HepG2 (cell line): Measurements from ENCODE around the gene STK11. TPM values are rescaled to one million over a fixed set of nuclear protein-coding genes. Genes with fewer than 3 reads are reported as not detected.
A peak's percentile ranks its signal among the peaks of the same experiment; 100 is the strongest.

Experiments used
- AGO2 ChIP-seq: fragments of 200-400 bp; formaldehyde crosslinking; optimal IDR thresholded peaks from 2 replicates; pipeline ENCODE3; 2017; ENCODE audit warnings: mild to moderate bottlenecking, low read depth, low read length, moderate library complexity
- ASH2L ChIP-seq: fragments of 300-600, 200-600 bp; sonication (generic); IDR thresholded peaks from 2 replicates; pipeline ENCODE4 v1.7.0; 2017; ENCODE audit warnings: low read depth, mild to moderate bottlenecking, moderate library complexity, mixed read lengths, low read length; ENCODE audit not compliant: insufficient read length
- IKZF4 ChIP-seq: sonication (generic); formaldehyde crosslinking; IDR thresholded peaks from 2 replicates; pipeline ENCODE4 v1.5.1; 2020; ENCODE audit warnings: borderline replicate concordance, mild to moderate bottlenecking, low read depth, missing genetic modification reagents; ENCODE audit errors: not compliant biosample characterization
- MAF1 ChIP-seq: sonication (generic); formaldehyde crosslinking; IDR thresholded peaks from 2 replicates; pipeline ENCODE4 v1.5.0; 2020; ENCODE audit warnings: missing genetic modification reagents, borderline replicate concordance
- NR1H2 ChIP-seq: sonication (generic); formaldehyde crosslinking; IDR thresholded peaks from 2 replicates; pipeline ENCODE4 v1.8.1; 2022; ENCODE audit warnings: low read depth, missing genetic modification reagents, borderline replicate concordance
- PAWR ChIP-seq: sonication (generic); formaldehyde crosslinking; IDR thresholded peaks from 2 replicates; pipeline ENCODE4 v1.4.0; 2020; ENCODE audit warnings: missing genetic modification reagents, mild to moderate bottlenecking, borderline replicate concordance
- PITX1 ChIP-seq: sonication (generic); formaldehyde crosslinking; IDR thresholded peaks from 2 replicates; pipeline ENCODE4 v1.5.1; 2020; ENCODE audit warnings: mild to moderate bottlenecking, missing genetic modification reagents
- PRPF4 ChIP-seq: fragments of 200-400 bp; formaldehyde crosslinking; IDR thresholded peaks from 2 replicates; pipeline ENCODE4 v1.6.1; 2016; ENCODE audit warnings: low read length, low read depth; ENCODE audit not compliant: poor library complexity, severe bottlenecking
- REXO4 ChIP-seq: sonication (generic); formaldehyde crosslinking; IDR thresholded peaks from 2 replicates; pipeline ENCODE4 v1.8.0; 2022; ENCODE audit warnings: missing genetic modification reagents, mild to moderate bottlenecking, borderline replicate concordance
- RFXANK ChIP-seq: IDR thresholded peaks from 2 replicates; pipeline ENCODE4 v1.6.1; 2016
- RXRB ChIP-seq: IDR thresholded peaks from 2 replicates; pipeline ENCODE4 v1.6.1; 2016; ENCODE audit warnings: borderline replicate concordance, missing genetic modification reagents, missing compliant biosample characterization
- SPEN ChIP-seq: sonication (generic); formaldehyde crosslinking; IDR thresholded peaks from 2 replicates; pipeline ENCODE4 v1.5.1; 2020; ENCODE audit warnings: low read depth, mild to moderate bottlenecking, missing genetic modification reagents
- SRSF4 ChIP-seq: fragments of 200-400 bp; formaldehyde crosslinking; IDR thresholded peaks from one replicate; pipeline ENCODE4 v1.6.1; 2018; ENCODE audit warnings: mild to moderate bottlenecking, low read depth, low read length, moderate library complexity; ENCODE audit not compliant: poor library complexity, severe bottlenecking
- SRY ChIP-seq: sonication (generic); formaldehyde crosslinking; IDR thresholded peaks from 2 replicates; pipeline ENCODE4 v1.8.0; 2022; ENCODE audit warnings: mild to moderate bottlenecking, missing genetic modification reagents
- XRCC5 ChIP-seq: fragments of 200-400 bp; formaldehyde crosslinking; optimal IDR thresholded peaks from 2 replicates; pipeline ENCODE3; 2017; ENCODE audit warnings: mild to moderate bottlenecking, low read length
- ZBTB1 ChIP-seq: sonication (generic); formaldehyde crosslinking; IDR thresholded peaks from 2 replicates; pipeline ENCODE4 v1.4.0; 2020; ENCODE audit warnings: missing genetic modification reagents, borderline replicate concordance
- ZBTB7B ChIP-seq: sonication (generic); formaldehyde crosslinking; IDR thresholded peaks from 2 replicates; pipeline ENCODE4 v1.4.0; 2020; ENCODE audit warnings: missing genetic modification reagents
- ZNF253 ChIP-seq: sonication (generic); formaldehyde crosslinking; IDR thresholded peaks from 2 replicates; pipeline ENCODE4 v1.8.0; 2022; ENCODE audit warnings: mild to moderate bottlenecking, missing genetic modification reagents, borderline replicate concordance
- ZNF572 ChIP-seq: sonication (generic); formaldehyde crosslinking; IDR thresholded peaks from 2 replicates; pipeline ENCODE4 v1.5.1; 2020; ENCODE audit warnings: mild to moderate bottlenecking, missing genetic modification reagents
- ZNF674 ChIP-seq: sonication (generic); formaldehyde crosslinking; IDR thresholded peaks from 2 replicates; pipeline ENCODE4 v1.5.0; 2020; ENCODE audit warnings: low read depth, mild to moderate bottlenecking, missing genetic modification reagents
- ZNF746 ChIP-seq: sonication (generic); formaldehyde crosslinking; IDR thresholded peaks from 2 replicates; pipeline ENCODE4 v1.8.0; 2022; ENCODE audit warnings: mild to moderate bottlenecking, missing genetic modification reagents
- ZNF790 ChIP-seq: sonication (generic); formaldehyde crosslinking; IDR thresholded peaks from 2 replicates; pipeline ENCODE4 v1.8.0; 2022; ENCODE audit warnings: missing genetic modification reagents, mild to moderate bottlenecking, borderline replicate concordance
- ZSCAN21 ChIP-seq: sonication (generic); formaldehyde crosslinking; IDR thresholded peaks from 2 replicates; pipeline ENCODE4 v1.8.0; 2022; ENCODE audit warnings: mild to moderate bottlenecking, missing genetic modification reagents, moderate library complexity, borderline replicate concordance
- polyA plus RNA-seq, 8 experiments: library from polyadenylated mRNA; depleted of rRNA in 3 of 8; stranded (reverse) in 7 of 8; unstranded in 1 of 8; fragments of >200 nt; fragmentation: Illumina TruSeq in 4 of 8; extraction: Trizol in 4 of 8; gene quantifications; 2 replicates each; pipeline versions ENCODE4 v1.2.1 to v1.2.3, GENCODE V29; 2011 to 2016; ENCODE audit warnings: low read depth in 4 of 8, missing spikeins in 1 of 8, mixed read lengths in 1 of 8; ENCODE audit not compliant: insufficient read depth in 1 of 8
- total RNA-seq, 5 experiments: library from RNA; depleted of rRNA; stranded (reverse); fragments of >200 nt; fragmentation: Illumina TruSeq; extraction: Trizol; gene quantifications; 2 replicates each; pipeline ENCODE4 v1.2.3, GENCODE V29; 2016; ENCODE audit warnings: low read depth in 1 of 5
- TF ChIP-seq, protein P1 (sequence below): IDR thresholded peaks from 2 replicates; pipeline ENCODE4 v1.6.1; 2016; ENCODE audit warnings: missing genetic modification reagents, missing compliant biosample characterization
- TF ChIP-seq, protein P2 (sequence below): IDR thresholded peaks from 2 replicates; pipeline ENCODE4 v1.6.1; 2016; ENCODE audit warnings: low read depth, borderline replicate concordance
- TF ChIP-seq, protein P3 (sequence below): sonication (generic); formaldehyde crosslinking; IDR thresholded peaks from 2 replicates; pipeline ENCODE4 v1.5.0; 2020; ENCODE audit warnings: missing genetic modification reagents
- TF ChIP-seq, protein P4 (sequence below): sonication (generic); formaldehyde crosslinking; IDR thresholded peaks from 2 replicates; pipeline ENCODE4 v1.4.0; 2020; ENCODE audit warnings: missing genetic modification reagents

Gene STK11
- total and polyA plus RNA-seq, 2 of the 13 experiments (the other 11 are each of a cell fraction or from before 2014, with no cell fraction given): 27.5 to 43.6 TPM

DNA sequence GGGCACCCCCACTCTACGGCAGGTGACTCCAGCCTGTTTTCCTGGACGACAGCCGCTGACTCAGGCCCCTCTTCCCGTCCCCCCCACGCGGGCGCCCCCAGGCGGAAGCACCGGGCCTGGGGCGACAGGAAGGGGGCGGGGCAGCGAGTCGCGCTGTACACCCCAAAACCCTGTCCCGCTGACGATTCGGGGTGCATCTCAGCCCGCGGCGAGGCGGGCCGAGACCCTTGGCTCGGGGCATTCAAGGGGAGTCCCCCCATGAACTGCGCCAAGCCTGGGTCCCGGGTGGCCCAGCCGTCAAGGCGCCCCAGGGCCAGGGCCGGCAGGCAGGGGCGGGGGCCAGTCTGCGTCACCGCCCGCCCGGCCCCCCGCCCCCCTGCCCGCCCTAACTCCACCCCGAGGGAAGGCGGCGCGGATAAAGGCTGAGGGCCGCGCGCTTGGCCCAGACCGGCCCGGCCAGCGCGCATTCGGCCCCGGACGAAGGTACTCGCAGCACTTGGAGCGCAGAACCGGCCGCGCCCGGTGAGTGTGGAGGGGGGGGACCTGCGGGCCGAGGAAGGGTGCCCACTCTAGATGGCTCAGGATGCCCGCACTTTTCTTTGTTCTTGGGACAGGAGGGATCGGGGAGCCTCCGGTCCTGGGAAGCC is 42.7 kb downstream of the STK11 start, which contains the start of gene MIDN (continued):
- no peak for TF ChIP-seq PITX1 (CRISPR knock-in tag)
- TF ChIP-seq RXRB (CRISPR knock-in tag): 0 out of 2 replicates have a peak, but pooled peaks have one; percentile 21
- TF ChIP-seq ZNF790 (CRISPR knock-in tag): 0 out of 2 replicates have a peak, but pooled peaks have one; percentile 69
- TF ChIP-seq RFXANK: no peak
- TF ChIP-seq ZBTB1 (CRISPR knock-in tag): no peak
- no peak for TF ChIP-seq ASH2L
- TF ChIP-seq ZSCAN21 (CRISPR knock-in tag): peak; percentile 81; the same call in 1 of the 2 replicates
- peak; percentile 84 for TF ChIP-seq AGO2
- peak; percentile 75; the same call in 1 of the 2 replicates for TF ChIP-seq ZBTB7B (CRISPR knock-in tag)
- TF ChIP-seq, protein P1, sequence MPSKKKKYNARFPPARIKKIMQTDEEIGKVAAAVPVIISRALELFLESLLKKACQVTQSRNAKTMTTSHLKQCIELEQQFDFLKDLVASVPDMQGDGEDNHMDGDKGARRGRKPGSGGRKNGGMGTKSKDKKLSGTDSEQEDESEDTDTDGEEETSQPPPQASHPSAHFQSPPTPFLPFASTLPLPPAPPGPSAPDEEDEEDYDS: peak; percentile 94
- TF ChIP-seq ZNF746: peak; percentile 41; the same call in 1 of the 2 replicates
- TF ChIP-seq ZNF572: peak; percentile 87; the same call in 1 of the 2 replicates
- no peak for TF ChIP-seq NR1H2 (CRISPR knock-in tag)
- no peak for TF ChIP-seq PAWR (CRISPR knock-in tag)
- TF ChIP-seq, protein P2, sequence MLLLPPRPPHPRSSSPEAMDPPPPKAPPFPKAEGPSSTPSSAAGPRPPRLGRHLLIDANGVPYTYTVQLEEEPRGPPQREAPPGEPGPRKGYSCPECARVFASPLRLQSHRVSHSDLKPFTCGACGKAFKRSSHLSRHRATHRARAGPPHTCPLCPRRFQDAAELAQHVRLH: peak; percentile 15; the same call in 1 of the 2 replicates
- peak; percentile 45 for TF ChIP-seq XRCC5
- no peak for TF ChIP-seq IKZF4 (CRISPR knock-in tag)
- TF ChIP-seq ZNF674 (CRISPR knock-in tag): no peak
- TF ChIP-seq, protein P3, sequence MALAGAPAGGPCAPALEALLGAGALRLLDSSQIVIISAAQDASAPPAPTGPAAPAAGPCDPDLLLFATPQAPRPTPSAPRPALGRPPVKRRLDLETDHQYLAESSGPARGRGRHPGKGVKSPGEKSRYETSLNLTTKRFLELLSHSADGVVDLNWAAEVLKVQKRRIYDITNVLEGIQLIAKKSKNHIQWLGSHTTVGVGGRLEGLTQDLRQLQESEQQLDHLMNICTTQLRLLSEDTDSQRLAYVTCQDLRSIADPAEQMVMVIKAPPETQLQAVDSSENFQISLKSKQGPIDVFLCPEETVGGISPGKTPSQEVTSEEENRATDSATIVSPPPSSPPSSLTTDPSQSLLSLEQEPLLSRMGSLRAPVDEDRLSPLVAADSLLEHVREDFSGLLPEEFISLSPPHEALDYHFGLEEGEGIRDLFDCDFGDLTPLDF (CRISPR knock-in tag): peak; percentile 49; the same call in 1 of the 2 replicates
- TF ChIP-seq MAF1 (CRISPR knock-in tag): 0 out of 2 replicates have a peak, but pooled peaks have one; percentile 36
- no peak for TF ChIP-seq ZNF253 (CRISPR knock-in tag)
- TF ChIP-seq SRY (CRISPR knock-in tag): no peak; the same call in 1 of the 2 replicates
- no peak for TF ChIP-seq PRPF4
- no peak for TF ChIP-seq REXO4 (CRISPR knock-in tag)
- TF ChIP-seq, protein P4, sequence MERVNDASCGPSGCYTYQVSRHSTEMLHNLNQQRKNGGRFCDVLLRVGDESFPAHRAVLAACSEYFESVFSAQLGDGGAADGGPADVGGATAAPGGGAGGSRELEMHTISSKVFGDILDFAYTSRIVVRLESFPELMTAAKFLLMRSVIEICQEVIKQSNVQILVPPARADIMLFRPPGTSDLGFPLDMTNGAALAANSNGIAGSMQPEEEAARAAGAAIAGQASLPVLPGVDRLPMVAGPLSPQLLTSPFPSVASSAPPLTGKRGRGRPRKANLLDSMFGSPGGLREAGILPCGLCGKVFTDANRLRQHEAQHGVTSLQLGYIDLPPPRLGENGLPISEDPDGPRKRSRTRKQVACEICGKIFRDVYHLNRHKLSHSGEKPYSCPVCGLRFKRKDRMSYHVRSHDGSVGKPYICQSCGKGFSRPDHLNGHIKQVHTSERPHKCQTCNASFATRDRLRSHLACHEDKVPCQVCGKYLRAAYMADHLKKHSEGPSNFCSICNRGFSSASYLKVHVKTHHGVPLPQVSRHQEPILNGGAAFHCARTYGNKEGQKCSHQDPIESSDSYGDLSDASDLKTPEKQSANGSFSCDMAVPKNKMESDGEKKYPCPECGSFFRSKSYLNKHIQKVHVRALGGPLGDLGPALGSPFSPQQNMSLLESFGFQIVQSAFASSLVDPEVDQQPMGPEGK: peak; percentile 92
- no peak for TF ChIP-seq SRSF4
- TF ChIP-seq SPEN (CRISPR knock-in tag): peak; percentile 40; the same call in 1 of the 2 replicates
